GM19035 (cell line): Measurements from ENCODE around the gene SMCO4.
"Not testable (repeated sequence)": the region's sequence is repeated elsewhere in the genome, so short reads cannot be mapped to it uniquely, and the experiment has no call there.

Experiments used
- ATAC-seq: cut with Tn5 transposase; IDR thresholded peaks from one replicate; pipeline ENCODE4 v1.9.1; 2021; ENCODE audit not compliant: unreplicated experiment

Gene SMCO4

GRCh38 chr11:93480756-93481155 is 62.4 kb downstream of the SMCO4 start:
- no peak for ATAC-seq

GRCh38 chr11:93480256-93480655 is 62.9 kb downstream of the SMCO4 start:
- no peak for ATAC-seq

DNA sequence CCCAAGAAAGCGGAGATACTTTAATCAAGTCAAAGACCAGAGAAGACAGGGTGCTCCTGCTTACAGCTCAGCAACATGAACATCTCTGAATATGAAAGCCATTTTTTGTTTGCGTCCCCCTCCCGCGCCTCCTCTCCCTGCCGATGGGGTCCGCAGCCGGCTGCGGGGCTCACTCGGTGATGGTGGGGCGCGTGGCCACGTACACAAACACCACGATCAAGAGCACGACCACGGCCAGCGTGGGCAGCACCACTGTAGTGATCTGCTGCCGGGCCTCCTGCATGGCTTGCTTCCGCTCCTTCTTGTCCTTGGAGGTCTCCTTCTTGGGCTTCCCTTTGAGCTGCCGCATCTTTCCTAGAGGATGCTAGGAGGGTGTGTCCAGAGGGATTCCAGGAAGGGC is 64.3 kb downstream of the SMCO4 start:
- ATAC-seq = no peak

GRCh38 chr11:93477684-93478234 is 65.4 kb downstream of the SMCO4 start:
- no peak for ATAC-seq

- ATAC-seq = no peak
Observed at GRCh38 chr11:93476796-93477195, 66.4 kb downstream of the SMCO4 start.

DNA sequence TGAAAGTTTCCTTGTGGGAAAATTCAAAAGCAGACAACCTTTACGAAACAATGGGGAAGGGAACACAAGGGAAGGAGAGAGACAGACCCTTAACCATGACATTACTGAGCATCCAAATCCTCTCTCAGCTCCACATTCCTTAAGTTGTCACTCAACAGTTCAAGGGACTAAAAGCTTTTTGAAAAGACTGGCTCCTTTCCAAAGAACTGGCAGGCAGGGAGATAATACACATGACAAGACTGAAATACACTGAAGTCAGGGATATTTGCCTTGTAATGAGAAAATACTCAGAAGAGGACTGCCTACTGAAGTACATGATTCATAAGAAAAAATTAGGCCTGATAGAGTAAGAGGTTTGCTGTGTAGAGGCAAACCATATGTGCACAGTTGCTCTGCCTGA is 69.1 kb downstream of the SMCO4 start:
- ATAC-seq = no peak

DNA sequence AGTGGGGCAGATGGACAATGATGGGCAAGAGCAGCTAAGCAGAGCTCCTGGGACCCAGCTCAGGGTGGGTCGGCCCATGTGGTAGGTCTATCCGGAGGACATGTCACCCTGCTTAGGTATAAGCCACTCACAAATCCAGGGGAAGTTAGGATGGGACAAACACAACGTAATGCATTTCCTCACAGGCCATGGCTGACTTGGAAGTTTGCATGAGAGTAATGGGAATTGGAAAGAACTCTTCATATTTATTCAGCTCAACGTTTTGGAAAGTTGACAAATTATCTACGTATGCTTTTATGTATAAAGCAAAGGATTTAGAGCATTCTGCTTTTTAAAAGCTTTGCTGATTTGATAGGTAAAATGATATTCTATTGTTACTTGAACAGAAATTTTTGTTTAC is 74.9 kb downstream of the SMCO4 start:
- ATAC-seq = no peak

DNA sequence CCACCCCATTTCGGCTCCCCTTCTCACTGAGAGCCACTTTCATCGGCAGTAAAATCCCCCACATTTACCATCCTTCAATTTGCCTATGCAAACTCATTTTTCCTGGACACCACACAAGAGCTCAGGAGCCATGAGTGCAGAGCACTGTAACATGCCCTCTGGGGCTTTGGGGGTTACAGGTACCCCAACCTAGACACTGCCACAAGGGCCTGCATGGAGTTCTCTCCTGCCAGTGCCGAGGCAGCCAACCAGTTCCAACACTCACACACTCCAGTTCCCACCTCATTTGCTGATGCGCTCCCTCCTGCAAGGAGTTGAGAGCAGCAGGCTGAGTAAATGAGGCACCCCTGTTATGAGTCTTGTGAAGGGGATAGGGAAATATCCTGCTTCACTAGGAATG is 76.1 kb downstream of the SMCO4 start:
- no peak for ATAC-seq

- ATAC-seq = no peak
Observed at GRCh38 chr11:93464927-93465540, 78.2 kb downstream of the SMCO4 start.

DNA sequence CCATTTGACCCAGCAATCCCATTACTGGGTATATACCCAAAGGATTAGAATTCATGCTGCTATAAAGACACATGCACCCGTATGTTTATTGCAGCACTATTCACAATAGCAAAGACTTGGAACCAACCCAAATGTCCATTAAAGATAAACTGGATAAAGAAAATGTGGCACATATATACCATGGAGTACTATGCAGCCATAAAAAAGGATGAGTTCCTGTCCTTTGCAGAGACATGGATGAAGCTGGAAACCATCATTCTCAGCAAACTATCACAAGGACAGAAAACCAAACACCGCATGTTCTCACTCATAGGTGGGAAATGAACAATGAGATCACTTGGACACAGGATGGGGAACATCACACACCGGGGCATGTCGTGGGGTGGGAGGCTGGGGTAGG is 79.5 kb downstream of the SMCO4 start:
- ATAC-seq = not testable (repeated sequence)

- no peak for ATAC-seq
Observed at GRCh38 chr11:93458286-93458685, 84.9 kb downstream of the SMCO4 start.

DNA sequence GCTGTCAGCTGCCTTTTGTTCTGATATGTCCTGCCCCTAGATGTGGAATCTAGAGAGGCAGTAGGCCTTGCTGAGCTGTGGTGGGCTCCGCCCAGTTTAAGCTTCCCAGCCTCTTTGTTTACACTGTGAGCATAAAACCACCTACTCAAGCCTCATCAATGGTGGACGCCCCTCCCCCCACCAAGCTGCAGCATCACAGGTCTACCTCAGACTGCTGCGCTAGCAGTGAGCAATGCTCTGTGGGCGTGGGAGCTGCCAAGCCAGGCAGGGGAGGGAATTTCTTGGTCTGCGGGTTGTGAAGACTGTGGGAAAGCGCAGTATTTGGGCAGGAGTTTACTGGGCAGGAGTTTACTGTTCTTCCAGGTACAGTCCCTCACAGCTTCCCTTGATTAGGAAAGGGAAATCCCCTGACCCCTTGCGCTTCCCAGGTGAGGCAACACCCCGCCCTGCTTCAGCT is 98.5 kb downstream of the SMCO4 start:
- ATAC-seq = no peak

- ATAC-seq = not testable (repeated sequence)
Observed at GRCh38 chr11:93443232-93443631, 100.0 kb downstream of the SMCO4 start.

- ATAC-seq = no peak
Observed at GRCh38 chr11:93432247-93432646, 110.9 kb downstream of the SMCO4 start.
